Spleen (tissue), 7 donors: ENCODE measurements around the gene KCNQ1.
A peak's percentile ranks its signal among the peaks of the same experiment; 100 is the strongest.

Experiments
- CTCF ChIP-seq, 11 experiments: fragments of 200-600 bp in 7 of 11; fragments of 450-650 bp in 4 of 11; sonication (generic) in 4 of 11; IDR thresholded peaks in 8 of 11; conservative IDR thresholded peaks in 3 of 11; 1 replicate in 7 of 11; 2 replicates in 4 of 11; pipeline versions ENCODE4 v1.4.0 to v1.8.0; 2016 to 2021; ENCODE audit warnings: antibody characterized with exemption in 11 of 11, inconsistent platforms in 4 of 11, mild to moderate bottlenecking in 1 of 11
- POLR2A ChIP-seq, 3 donors: fragments of 450-650 bp; IDR thresholded peaks; one replicate each; pipeline ENCODE4 v1.5.1; 2017; ENCODE audit warnings: antibody characterized with exemption in 3 of 3, mild to moderate bottlenecking in 1 of 3
- donor health status: DM: no; HTN: no; CAD: no; lungs with moderate emphysema.
- donor health status: DM: no; HTN: no; CAD: no.
- donor health status: DM: no; HTN: no; CAD: no.

- TF ChIP-seq POLR2A (IDR thresholded peaks at IDR 0.05) (no peak), CTCF (IDR thresholded peaks at IDR 0.05 in 8 of 11, conservative IDR thresholded peaks at IDR 0.05 in 3 of 11) (peak; percentile 83 to 96 (median 93))
Measured at GRCh38 chr11:2892215-2892966, 447.6 kb downstream of the KCNQ1 start.
